Measurements from ENCODE around the gene FNDC3B. TPM values are rescaled to one million over a fixed set of nuclear protein-coding genes. Genes with fewer than 3 reads are reported as not detected.

Gene FNDC3B
- total and polyA plus RNA-seq, 9 of the 15 experiments (the other 6 are each of a cell fraction or from before 2014, with no cell fraction given) = 7.0 to 35.8 (median 16.2) TPM

DNA sequence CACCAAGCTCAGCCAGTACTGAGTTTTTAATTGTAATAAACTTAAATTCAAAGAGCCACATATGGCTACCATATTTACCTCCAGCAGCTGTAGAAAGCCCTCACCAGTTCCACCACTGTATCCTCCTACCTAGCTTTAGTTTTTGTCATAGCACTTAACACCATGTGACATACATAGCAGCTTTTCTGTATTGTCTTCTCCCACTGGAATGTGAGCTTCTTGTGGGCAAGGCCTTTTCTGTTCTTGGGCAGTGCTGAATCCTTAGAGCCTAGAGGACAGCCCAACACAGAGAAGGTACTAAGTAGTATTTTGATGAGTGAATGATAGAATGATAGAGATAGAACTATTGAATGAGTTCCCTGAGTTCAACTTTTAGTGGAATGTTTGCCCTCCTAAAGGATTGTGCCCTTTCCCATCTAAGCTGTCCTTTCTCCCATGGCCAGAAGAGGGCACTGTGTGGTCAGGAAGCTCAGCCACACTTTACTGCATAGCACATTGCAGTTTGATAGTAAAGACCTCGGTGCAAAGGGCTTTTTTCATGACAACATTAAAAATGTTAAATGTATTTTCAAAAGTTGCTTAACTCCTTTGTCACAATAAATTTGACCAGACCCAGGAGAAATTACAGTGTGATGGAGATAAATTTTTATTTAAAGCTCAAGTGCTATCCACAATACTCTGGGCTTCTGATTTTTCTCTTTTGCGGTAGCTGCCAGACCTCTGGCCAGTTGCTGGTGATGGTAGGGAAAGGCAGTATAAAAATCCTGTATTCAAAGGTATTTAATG lies 293.1 kb downstream of the FNDC3B start (continued):
- TF ChIP-seq, protein P1, sequence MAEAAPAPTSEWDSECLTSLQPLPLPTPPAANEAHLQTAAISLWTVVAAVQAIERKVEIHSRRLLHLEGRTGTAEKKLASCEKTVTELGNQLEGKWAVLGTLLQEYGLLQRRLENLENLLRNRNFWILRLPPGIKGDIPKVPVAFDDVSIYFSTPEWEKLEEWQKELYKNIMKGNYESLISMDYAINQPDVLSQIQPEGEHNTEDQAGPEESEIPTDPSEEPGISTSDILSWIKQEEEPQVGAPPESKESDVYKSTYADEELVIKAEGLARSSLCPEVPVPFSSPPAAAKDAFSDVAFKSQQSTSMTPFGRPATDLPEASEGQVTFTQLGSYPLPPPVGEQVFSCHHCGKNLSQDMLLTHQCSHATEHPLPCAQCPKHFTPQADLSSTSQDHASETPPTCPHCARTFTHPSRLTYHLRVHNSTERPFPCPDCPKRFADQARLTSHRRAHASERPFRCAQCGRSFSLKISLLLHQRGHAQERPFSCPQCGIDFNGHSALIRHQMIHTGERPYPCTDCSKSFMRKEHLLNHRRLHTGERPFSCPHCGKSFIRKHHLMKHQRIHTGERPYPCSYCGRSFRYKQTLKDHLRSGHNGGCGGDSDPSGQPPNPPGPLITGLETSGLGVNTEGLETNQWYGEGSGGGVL (CRISPR knock-in tag; IDR thresholded peaks at IDR 0.05) = no peak
- TF ChIP-seq TFAM (CRISPR knock-in tag; conservative IDR thresholded peaks at IDR 0.05) (no peak), ATF3 (IDR thresholded peaks at IDR 0.05) (no peak), ATF3 (CRISPR knock-in tag; conservative IDR thresholded peaks at IDR 0.05) (no peak), MTA1 (IDR thresholded peaks at IDR 0.05; ENCODE audit: borderline replicate concordance) (no peak), ZNF551 (CRISPR knock-in tag; IDR thresholded peaks at IDR 0.05) (no peak), DMBX1 (CRISPR knock-in tag; IDR thresholded peaks at IDR 0.05; ENCODE audit: borderline replicate concordance) (no peak), NCOA2 (IDR thresholded peaks at IDR 0.05; ENCODE audit: partially characterized antibody in 2 of 2) (no peak), PTBP1 (IDR thresholded peaks at IDR 0.05; ENCODE audit: low read depth, low read length) (no peak), RHOXF2B (CRISPR knock-in tag; conservative IDR thresholded peaks at IDR 0.05) (no peak)
- TF ChIP-seq, protein P2, sequence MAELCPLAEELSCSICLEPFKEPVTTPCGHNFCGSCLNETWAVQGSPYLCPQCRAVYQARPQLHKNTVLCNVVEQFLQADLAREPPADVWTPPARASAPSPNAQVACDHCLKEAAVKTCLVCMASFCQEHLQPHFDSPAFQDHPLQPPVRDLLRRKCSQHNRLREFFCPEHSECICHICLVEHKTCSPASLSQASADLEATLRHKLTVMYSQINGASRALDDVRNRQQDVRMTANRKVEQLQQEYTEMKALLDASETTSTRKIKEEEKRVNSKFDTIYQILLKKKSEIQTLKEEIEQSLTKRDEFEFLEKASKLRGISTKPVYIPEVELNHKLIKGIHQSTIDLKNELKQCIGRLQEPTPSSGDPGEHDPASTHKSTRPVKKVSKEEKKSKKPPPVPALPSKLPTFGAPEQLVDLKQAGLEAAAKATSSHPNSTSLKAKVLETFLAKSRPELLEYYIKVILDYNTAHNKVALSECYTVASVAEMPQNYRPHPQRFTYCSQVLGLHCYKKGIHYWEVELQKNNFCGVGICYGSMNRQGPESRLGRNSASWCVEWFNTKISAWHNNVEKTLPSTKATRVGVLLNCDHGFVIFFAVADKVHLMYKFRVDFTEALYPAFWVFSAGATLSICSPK (IDR thresholded peaks at IDR 0.05; ENCODE audit: borderline replicate concordance) = no peak
